IgD-negative memory B cell (primary cell): ENCODE results near the gene TEAD1. TPM values are rescaled to one million over a fixed set of nuclear protein-coding genes. Genes with fewer than 3 reads are reported as not detected.
"Not testable (repeated sequence)": the region's sequence is repeated elsewhere in the genome, so short reads cannot be mapped to it uniquely, and the experiment has no call there.

Experiments used
- H3K27ac Mint-ChIP-seq, 3 donors: one replicate each; pipeline ENCODE4 v1.8.0; 2020 to 2022; ENCODE audit warnings: mild to moderate bottlenecking in 3 of 3, mixed read lengths in 3 of 3, moderate library complexity in 1 of 3
- H3K27me3 Mint-ChIP-seq: one replicate; pipeline ENCODE4 v1.8.0; 2021; ENCODE audit warnings: mixed read lengths
- H3K36me3 Mint-ChIP-seq: one replicate; pipeline ENCODE4 v1.8.0; 2020; ENCODE audit warnings: mild to moderate bottlenecking, mixed read lengths
- H3K4me1 Mint-ChIP-seq, 3 donors: one replicate each; pipeline ENCODE4 v1.8.0; 2020 to 2022; ENCODE audit warnings: mixed read lengths in 3 of 3, mild to moderate bottlenecking in 1 of 3
- H3K4me3 Mint-ChIP-seq, 4 donors: one replicate each; pipeline ENCODE4 v1.8.0; 2020 to 2022; ENCODE audit warnings: mild to moderate bottlenecking in 4 of 4, mixed read lengths in 4 of 4, moderate library complexity in 3 of 4
- H3K9me3 Mint-ChIP-seq, 3 donors: one replicate each; pipeline ENCODE4 v1.8.0; 2020 to 2021; ENCODE audit warnings: mixed read lengths in 3 of 3, mild to moderate bottlenecking in 1 of 3
- polyA plus RNA-seq: library from polyadenylated mRNA; unstranded; fragments of 300-500 nt; fragmentation: Illumina TruSeq; gene quantifications from one replicate; pipeline ENCODE4 v1.2.3, GENCODE V29; 2021

TEAD1 gene
- polyA plus RNA-seq, 1 donor from 2014 or later: not detected

DNA sequence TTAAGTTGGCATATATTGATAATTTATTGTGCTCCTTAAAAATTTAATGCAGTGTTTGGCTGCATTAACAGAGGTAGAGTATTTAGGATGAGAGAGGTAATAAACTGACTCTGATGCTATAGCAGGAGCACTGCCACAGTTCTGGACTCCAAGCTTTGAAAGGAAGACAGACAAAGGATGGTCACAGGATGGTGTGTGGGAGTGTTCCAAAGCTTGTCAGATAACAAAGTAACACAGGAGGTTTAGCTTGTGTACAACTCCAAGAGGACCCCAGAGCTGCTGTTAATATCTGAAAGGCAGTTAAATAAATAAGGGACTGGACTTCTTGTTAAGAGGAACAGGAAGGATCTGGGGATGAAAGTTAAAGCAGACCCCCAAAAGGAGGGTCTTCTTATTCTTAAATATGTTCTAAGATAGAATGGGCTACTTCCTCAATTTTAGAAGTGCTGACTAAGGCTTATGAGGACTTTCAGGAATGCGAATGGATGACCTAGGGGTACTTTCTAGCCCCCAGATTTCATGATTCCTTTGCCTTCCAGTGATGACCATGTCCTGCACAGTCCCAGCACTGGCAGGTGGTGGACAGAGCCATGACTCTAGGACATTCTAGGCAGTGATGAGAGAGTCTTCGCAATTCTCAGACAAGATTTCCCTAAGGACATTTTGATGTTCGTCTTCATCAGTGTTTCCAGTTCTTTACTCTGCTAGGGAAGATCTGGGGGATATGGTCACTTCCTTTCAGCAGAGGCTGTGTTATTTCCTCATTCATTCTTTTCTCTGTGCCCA is 185.8 kb downstream of the TEAD1 start:
- Mint-ChIP-seq H3K4me1 (peaks cover 0 to 2% (median 0%) of the 10 kb centered on the region in 3 donors), H3K36me3 (peaks cover 2% of the 10 kb centered on the region), H3K9me3 (no peaks in the 10 kb centered on the region), H3K27me3 (peaks cover 5% of the 10 kb centered on the region), H3K4me3 (no peak overlapping the region), H3K27ac (no peak overlapping the region)

DNA sequence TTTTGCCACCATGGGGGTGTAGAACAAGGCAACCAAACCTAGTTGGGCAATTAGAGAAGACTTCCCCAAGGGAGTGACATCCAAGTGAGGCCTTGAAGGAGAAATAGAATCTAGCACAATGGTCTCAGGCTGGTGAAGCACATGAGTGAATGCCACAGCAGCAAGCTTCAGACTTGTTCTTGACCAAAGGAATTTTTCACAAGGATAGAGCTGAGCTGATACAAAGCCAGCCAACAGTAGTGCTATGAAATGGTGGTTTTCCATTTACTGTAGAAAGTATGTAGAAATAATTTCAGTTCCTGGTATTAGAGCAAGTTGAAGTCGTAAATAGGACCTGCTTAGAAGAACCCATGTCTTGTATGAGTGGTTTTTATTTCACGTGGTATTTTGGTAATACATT is 186.6 kb downstream of the TEAD1 start:
- Mint-ChIP-seq H3K27me3 (peaks cover 5% of the 10 kb centered on the region), H3K27ac (no peak overlapping the region), H3K36me3 (peaks cover 2% of the 10 kb centered on the region), H3K4me3 (no peak overlapping the region), H3K4me1 (peaks cover 0 to 2% (median 0%) of the 10 kb centered on the region in 3 donors), H3K9me3 (no peaks in the 10 kb centered on the region)

- Mint-ChIP-seq H3K4me3 (no peak overlapping the region), H3K4me1 (peaks cover 0 to 2% (median 0%) of the 10 kb centered on the region in 3 donors), H3K27ac (no peak overlapping the region), H3K36me3 (peaks cover 2% of the 10 kb centered on the region), H3K27me3 (peaks cover 5% of the 10 kb centered on the region), H3K9me3 (no peaks in the 10 kb centered on the region)
Observed at GRCh38 chr11:12862696-12863469, 188.7 kb downstream of the TEAD1 start.

DNA sequence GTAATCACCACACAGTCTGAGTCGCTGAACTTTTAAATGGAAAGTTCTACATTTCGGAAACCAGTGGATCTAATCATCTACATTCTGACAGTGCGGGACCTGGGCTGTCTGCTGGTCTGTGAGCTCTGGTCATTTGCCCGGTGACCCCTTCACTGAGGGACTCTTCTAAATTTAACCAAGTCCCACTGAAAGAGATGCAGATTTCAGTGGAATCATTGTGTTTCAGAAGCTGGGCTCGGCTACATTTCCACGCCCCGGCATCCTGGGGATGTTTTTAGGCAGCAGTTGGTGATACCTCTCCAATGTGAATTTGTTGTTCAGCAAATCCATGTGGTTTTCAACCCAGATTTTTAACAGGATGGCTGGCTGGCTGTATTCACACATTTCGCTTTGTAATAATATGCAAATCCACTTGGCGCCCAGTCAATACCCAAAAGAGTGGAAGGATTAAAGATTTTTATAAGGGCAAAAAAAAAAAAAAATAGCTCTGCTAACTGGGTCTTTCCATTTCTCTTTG is 189.4 kb downstream of the TEAD1 start:
- Mint-ChIP-seq H3K36me3 (peaks cover 2% of the 10 kb centered on the region), H3K9me3 (no peaks in the 10 kb centered on the region), H3K4me1 (peaks cover 0 to 2% (median 0%) of the 10 kb centered on the region in 3 donors)

GRCh38 chr11:12864316-12865156 is 190.3 kb downstream of the TEAD1 start:
- Mint-ChIP-seq H3K36me3 (peaks cover 2% of the 10 kb centered on the region), H3K9me3 (no peaks in the 10 kb centered on the region), H3K4me1 (peaks cover 0 to 2% (median 0%) of the 10 kb centered on the region in 3 donors), H3K4me3 (no peak overlapping the region), H3K27me3 (peaks cover 5% of the 10 kb centered on the region), H3K27ac (peak overlapping the region in 1 of 3 donors; percentile 44)

More for the DNA sequence above, 189.4 kb downstream of the TEAD1 start:
- H3K27ac Mint-ChIP-seq: no peak overlapping the region
- peaks cover 5% of the 10 kb centered on the region for H3K27me3 Mint-ChIP-seq
- H3K4me3 Mint-ChIP-seq: no peak overlapping the region

- peaks cover 0 to 2% (median 0%) of the 10 kb centered on the region in 3 donors for H3K4me1 Mint-ChIP-seq
- no peak overlapping the region for H3K27ac Mint-ChIP-seq
- peaks cover 2% of the 10 kb centered on the region for H3K36me3 Mint-ChIP-seq
- peaks cover 8% of the 10 kb centered on the region for H3K27me3 Mint-ChIP-seq
- H3K4me3 Mint-ChIP-seq: no peak overlapping the region
- H3K9me3 Mint-ChIP-seq: no peaks in the 10 kb centered on the region
Observed at GRCh38 chr11:12865863-12866595, 191.8 kb downstream of the TEAD1 start.

DNA sequence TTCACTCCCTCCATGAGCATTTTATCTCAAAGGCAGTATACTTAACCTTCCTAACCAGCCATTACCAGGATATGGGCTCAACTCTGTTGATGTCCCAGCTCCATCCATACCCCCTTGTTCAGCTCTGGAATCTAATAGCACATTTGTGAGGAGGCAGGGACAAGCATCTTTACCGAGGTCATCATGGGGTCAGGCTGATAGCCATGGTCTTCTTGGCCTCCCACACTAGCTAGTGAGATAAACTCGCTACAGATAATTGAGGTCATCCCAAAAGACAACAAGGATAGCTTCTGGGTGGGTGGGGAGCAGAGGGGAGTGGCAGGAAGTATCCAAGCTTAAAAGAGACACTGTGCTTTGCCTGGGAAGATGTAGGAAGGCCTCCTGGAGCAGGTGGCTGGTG is 193.3 kb downstream of the TEAD1 start:
- Mint-ChIP-seq H3K27ac (no peak overlapping the region), H3K27me3 (peaks cover 8% of the 10 kb centered on the region), H3K4me1 (peaks cover 0 to 2% (median 0%) of the 10 kb centered on the region in 3 donors), H3K4me3 (no peak overlapping the region), H3K9me3 (no peaks in the 10 kb centered on the region), H3K36me3 (peaks cover 2% of the 10 kb centered on the region)

DNA sequence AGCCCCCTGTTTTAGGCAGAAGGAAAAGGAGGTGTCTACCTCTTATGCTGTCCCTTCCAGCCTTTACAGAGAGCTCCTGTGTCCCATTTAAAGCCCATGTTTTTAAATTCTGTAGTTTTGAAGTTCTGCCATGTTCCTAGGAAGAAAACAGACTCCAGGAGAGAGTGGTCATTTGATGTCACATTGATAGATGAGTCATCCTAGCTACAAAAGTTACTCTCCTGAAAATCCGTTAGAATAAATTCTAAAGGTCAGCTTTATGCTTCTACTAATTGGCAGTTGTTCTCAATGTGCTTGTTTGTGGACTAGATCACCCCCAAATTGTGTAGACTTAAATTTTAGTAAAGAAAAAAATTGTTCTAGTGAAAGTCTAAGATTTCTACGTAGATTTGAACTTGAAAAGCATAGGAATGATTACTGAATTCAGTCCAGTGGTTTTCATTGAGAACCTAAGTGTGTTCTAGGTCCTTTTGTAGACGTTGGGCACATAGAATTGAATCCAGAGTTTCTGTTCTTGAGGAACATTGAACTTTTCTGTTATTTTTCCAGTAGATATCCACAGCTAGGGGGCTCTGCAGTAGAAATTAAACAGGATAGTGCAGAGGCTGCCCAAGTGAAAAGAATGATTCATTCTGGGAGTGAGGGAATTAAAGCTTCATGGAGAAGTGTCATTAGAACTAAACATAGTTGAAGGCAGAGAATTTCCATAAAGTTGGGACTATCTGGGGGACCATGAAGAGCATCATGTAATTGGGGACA is 194.3 kb downstream of the TEAD1 start:
- H3K9me3 Mint-ChIP-seq: no peaks in the 10 kb centered on the region
- no peak overlapping the region for H3K4me3 Mint-ChIP-seq
- H3K27me3 Mint-ChIP-seq: peaks cover 5% of the 10 kb centered on the region
- peaks cover 2% of the 10 kb centered on the region for H3K36me3 Mint-ChIP-seq
- H3K27ac Mint-ChIP-seq: no peak overlapping the region
- peaks cover 0 to 2% (median 0%) of the 10 kb centered on the region in 3 donors for H3K4me1 Mint-ChIP-seq

DNA sequence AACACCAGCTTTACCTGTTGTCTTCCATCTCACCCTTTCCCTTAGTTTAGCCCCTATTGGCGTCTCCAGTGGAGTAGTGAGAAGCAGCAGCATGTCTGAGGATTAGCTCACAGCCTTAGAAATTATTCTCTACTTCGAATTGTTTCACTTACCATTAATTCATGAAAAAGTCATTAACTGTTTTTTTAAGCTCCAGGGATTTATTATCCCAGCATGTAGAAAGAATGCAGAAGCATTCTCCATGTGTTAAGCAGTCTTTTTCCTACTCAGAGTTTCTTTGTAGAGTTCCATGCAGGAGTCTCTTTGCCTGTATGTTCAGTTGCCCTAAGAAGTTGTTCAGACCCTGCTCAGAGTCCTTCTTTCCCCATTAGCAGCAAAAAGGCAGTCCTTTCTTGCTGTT is 197.0 kb downstream of the TEAD1 start:
- Mint-ChIP-seq H3K4me3 (no peak overlapping the region), H3K9me3 (no peaks in the 10 kb centered on the region), H3K4me1 (no peaks in the 10 kb centered on the region), H3K36me3 (no peaks in the 10 kb centered on the region), H3K27ac (no peak overlapping the region), H3K27me3 (peaks cover 3% of the 10 kb centered on the region)

DNA sequence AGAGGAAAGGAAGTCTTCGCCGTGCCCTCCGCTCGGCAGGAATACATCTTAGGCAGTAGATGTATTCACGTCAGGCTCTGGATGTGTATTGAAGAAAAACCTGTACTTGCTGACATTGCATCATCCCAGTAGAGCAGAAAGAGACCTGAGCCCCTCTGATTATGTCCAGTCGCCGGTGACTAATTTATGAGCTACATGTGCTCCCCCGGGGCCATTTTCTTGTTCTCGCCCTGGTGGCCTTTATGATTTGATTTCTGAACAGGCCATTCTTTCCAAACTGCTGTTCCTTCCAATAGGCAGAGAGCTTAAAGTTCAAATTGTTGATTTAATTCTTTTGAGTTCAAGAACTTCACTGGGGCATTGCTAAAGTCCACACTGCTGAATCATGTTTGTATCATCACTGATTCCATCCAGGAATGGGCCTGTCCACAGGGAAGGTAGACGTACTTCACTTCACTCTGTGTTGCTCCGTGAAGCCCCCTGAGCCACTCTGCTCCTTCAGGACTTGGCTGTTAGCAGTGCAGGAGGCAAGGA is 197.6 kb downstream of the TEAD1 start:
- peaks cover 3% of the 10 kb centered on the region for H3K27me3 Mint-ChIP-seq
- H3K9me3 Mint-ChIP-seq: no peaks in the 10 kb centered on the region
- peak overlapping the region in 1 of 3 donors; percentile 35 for H3K27ac Mint-ChIP-seq
- H3K4me1 Mint-ChIP-seq: no peaks in the 10 kb centered on the region
- H3K36me3 Mint-ChIP-seq: no peaks in the 10 kb centered on the region
- no peak overlapping the region for H3K4me3 Mint-ChIP-seq

DNA sequence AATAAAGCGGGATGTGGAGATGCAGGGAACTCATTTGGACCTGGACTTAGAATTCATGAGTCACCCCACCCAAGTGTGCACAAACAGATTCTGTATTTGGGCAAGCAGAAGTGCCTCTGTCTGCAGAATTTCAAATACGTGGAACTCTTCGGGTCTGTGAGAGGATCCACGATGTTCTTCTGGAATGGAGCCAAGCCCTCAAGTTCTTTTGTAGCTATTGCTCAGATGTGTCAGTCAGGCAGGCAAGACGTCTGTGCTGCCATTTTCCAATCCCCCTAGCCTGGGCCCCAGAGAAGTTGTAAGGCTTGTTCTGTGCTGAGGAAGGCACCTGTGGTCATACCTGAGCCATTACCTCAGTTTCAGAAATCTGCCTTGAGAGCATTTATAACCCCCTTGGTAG is 202.1 kb downstream of the TEAD1 start:
- peaks cover 0 to 1% (median 0%) of the 10 kb centered on the region in 3 donors for H3K4me1 Mint-ChIP-seq
- H3K27me3 Mint-ChIP-seq: no peaks in the 10 kb centered on the region
- H3K27ac Mint-ChIP-seq: no peak overlapping the region
- H3K4me3 Mint-ChIP-seq: no peak overlapping the region
- peaks cover 0 to 2% (median 0%) of the 10 kb centered on the region in 3 donors for H3K9me3 Mint-ChIP-seq
- H3K36me3 Mint-ChIP-seq: no peaks in the 10 kb centered on the region

- Mint-ChIP-seq H3K4me3 (no peak overlapping the region), H3K36me3 (no peaks in the 10 kb centered on the region), H3K4me1 (peaks cover 0 to 1% (median 0%) of the 10 kb centered on the region in 3 donors), H3K27me3 (no peaks in the 10 kb centered on the region), H3K27ac (no peak overlapping the region), H3K9me3 (peaks cover 0 to 2% (median 0%) of the 10 kb centered on the region in 3 donors)
Observed at GRCh38 chr11:12876988-12877387, 202.8 kb downstream of the TEAD1 start.

DNA sequence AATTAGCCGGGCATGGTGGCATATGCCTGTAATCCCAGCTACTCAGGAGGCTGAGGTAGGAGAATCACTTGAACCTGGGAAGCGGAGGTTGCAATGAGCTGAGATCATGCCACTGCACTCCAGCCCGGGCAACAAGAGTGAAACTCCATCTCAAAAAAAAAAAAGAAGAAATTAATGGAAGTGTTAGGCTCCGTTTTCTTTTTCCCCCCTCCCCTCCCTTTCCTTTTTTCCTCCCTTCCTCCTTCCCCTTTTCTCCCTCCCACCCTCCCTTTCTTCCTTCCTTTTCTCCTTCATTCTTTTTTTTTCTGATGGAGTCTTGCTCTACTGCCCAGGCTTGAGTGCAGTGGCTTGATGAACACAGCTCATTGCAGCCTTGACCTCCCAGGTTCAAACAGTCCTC is 203.3 kb downstream of the TEAD1 start:
- not testable (repeated sequence) for H3K4me3 Mint-ChIP-seq, H3K27ac Mint-ChIP-seq, H3K9me3 Mint-ChIP-seq, H3K27me3 Mint-ChIP-seq, H3K36me3 Mint-ChIP-seq, H3K4me1 Mint-ChIP-seq
